SU-DHL-6 (cell line): ENCODE data around the gene C6orf89.

ENCODE experiments used
- H2AFZ ChIP-seq: fragments of 200-600 bp; sonication (generic); 2 replicates; pipeline ENCODE4 v1.6.1; 2014; ENCODE audit warnings: low read depth, mild to moderate bottlenecking, moderate library complexity, mixed read lengths, antibody characterized with exemption, low read length; ENCODE audit not compliant: severe bottlenecking
- H3F3A ChIP-seq: fragments of 200-600 bp; shearing (Covaris generic); 2 replicates; pipeline ENCODE4 v1.6.0; 2016; ENCODE audit warnings: antibody characterized with exemption, mild to moderate bottlenecking; ENCODE audit not compliant: insufficient read depth
- H3K27ac ChIP-seq: fragments of 200-600 bp; sonication (generic); 2 replicates; pipeline ENCODE4 v1.5.1; 2016; ENCODE audit warnings: low read depth, mild to moderate bottlenecking, low read length, moderate library complexity, mixed read lengths
- H3K27me3 ChIP-seq: fragments of 200-600 bp; sonication (generic), shearing (Covaris generic); 2 replicates; pipeline ENCODE4 v1.6.0; 2014; ENCODE audit warnings: mild to moderate bottlenecking, low read length
- H3K36me3 ChIP-seq: fragments of 200-600 bp; sonication (generic); 2 replicates; pipeline ENCODE4 v1.6.1; 2014; ENCODE audit warnings: mild to moderate bottlenecking, low read length, mixed read lengths
- H3K4me2 ChIP-seq: fragments of 300-600, 200-600 bp; shearing (Covaris generic), sonication (generic); 2 replicates; pipeline ENCODE4 v1.6.0; 2014; ENCODE audit warnings: low read length, low read depth, mild to moderate bottlenecking; ENCODE audit not compliant: poor library complexity, severe bottlenecking
- H3K4me3 ChIP-seq: fragments of 200-600 bp; sonication (generic); 2 replicates; pipeline ENCODE4 v1.5.1; 2014; ENCODE audit warnings: antibody characterized with exemption, low read length, mild to moderate bottlenecking, mixed read lengths; ENCODE audit not compliant: insufficient read depth, poor library complexity, severe bottlenecking
- H3K79me2 ChIP-seq: fragments of 200-600 bp; sonication (generic); 2 replicates; pipeline ENCODE4 v1.6.1; 2014; ENCODE audit warnings: mild to moderate bottlenecking, low read length, moderate library complexity; ENCODE audit not compliant: insufficient read depth
- H3K9ac ChIP-seq: fragments of 200-600 bp; sonication (generic); 2 replicates; pipeline ENCODE4 v1.7.0; 2014; ENCODE audit warnings: mild to moderate bottlenecking, low read length
- H3K9me2 ChIP-seq: fragments of 200-600 bp; sonication (generic); replicated peaks from 2 replicates; pipeline ENCODE4 v1.6.1; 2014; ENCODE audit warnings: low read length; ENCODE audit not compliant: insufficient read depth
- H3K9me3 ChIP-seq: fragments of 200-600 bp; sonication (generic); 2 replicates; pipeline ENCODE4 v1.6.1; 2014; ENCODE audit warnings: low read length, mixed read lengths; ENCODE audit not compliant: insufficient read depth
- H4K20me1 ChIP-seq: fragments of 200-600 bp; sonication (generic); 2 replicates; pipeline ENCODE4 v1.6.1; 2014; ENCODE audit warnings: low read depth, mild to moderate bottlenecking, antibody characterized with exemption, low read length, moderate library complexity, mixed read lengths
- CTCF ChIP-seq: fragments of 200-600 bp; sonication (generic); IDR thresholded peaks from one replicate; pipeline ENCODE4 v1.5.1; 2017; ENCODE audit warnings: antibody characterized with exemption, mild to moderate bottlenecking, low read length, moderate library complexity; ENCODE audit not compliant: insufficient read depth, poor library complexity, severe bottlenecking
- EZH2phosphoT487 ChIP-seq: fragments of 200-600 bp; sonication (generic), shearing (Covaris generic); conservative IDR thresholded peaks from 2 replicates; pipeline ENCODE4 v1.6.1; 2018; ENCODE audit warnings: mild to moderate bottlenecking, antibody characterized with exemption, low read length, moderate library complexity, mixed read lengths

Gene C6orf89

GRCh38 chr6:36969240-36969691 is 83.5 kb downstream of the C6orf89 start:
- Histone ChIP-seq H3K4me3 (no peak overlapping the region), H3K9ac (no peak overlapping the region), H3K4me2 (no peak overlapping the region), H3K27ac (no peak overlapping the region), H3K27me3 (no peaks in the 10 kb centered on the region), H3K9me2 (no peaks in the 10 kb centered on the region), H3K36me3 (peaks cover 11% of the 10 kb centered on the region; the same call in 1 of the 2 replicates), H4K20me1 (no peaks in the 10 kb centered on the region), H2AFZ (no peak overlapping the region), H3F3A (peaks cover 13% of the 10 kb centered on the region), H3K79me2 (no peaks in the 10 kb centered on the region), H3K9me3 (no peaks in the 10 kb centered on the region)
- no peak for TF ChIP-seq EZH2phosphoT487

- H3K9ac ChIP-seq, result no peak overlapping the region
These were observed 84.5 kb downstream of the C6orf89 start for GRCh38 chr6:36969988-36970891.

GRCh38 chr6:36970892-36971842 is 85.4 kb downstream of the C6orf89 start:
- no peaks in the 10 kb centered on the region for H4K20me1 ChIP-seq
- no peak overlapping the region for H2AFZ ChIP-seq
- no peak overlapping the region for H3K27ac ChIP-seq
- TF ChIP-seq CTCF (no peak), EZH2phosphoT487 (no peak)
- no peaks in the 10 kb centered on the region for H3K27me3 ChIP-seq
- no peak overlapping the region for H3K4me3 ChIP-seq
- peaks cover 6% of the 10 kb centered on the region for H3F3A ChIP-seq
- H3K36me3 ChIP-seq, result peaks cover 25% of the 10 kb centered on the region; the same call in 1 of the 2 replicates
- no peaks in the 10 kb centered on the region for H3K9me2 ChIP-seq
- no peak overlapping the region for H3K9ac ChIP-seq
- H3K9me3 ChIP-seq, result no peaks in the 10 kb centered on the region
- H3K4me2 ChIP-seq, result no peak overlapping the region
- H3K79me2 ChIP-seq, result no peaks in the 10 kb centered on the region

More at GRCh38 chr6:36969988-36970891, 84.5 kb downstream of the C6orf89 start:
- Histone ChIP-seq H2AFZ (no peak overlapping the region), H3K4me3 (no peak overlapping the region), H3K4me2 (no peak overlapping the region), H3K79me2 (no peaks in the 10 kb centered on the region), H3K36me3 (peaks cover 21% of the 10 kb centered on the region; the same call in 1 of the 2 replicates), H3K9me2 (no peaks in the 10 kb centered on the region), H3K27me3 (no peaks in the 10 kb centered on the region), H3F3A (peaks cover 13% of the 10 kb centered on the region), H3K27ac (no peak overlapping the region), H4K20me1 (no peaks in the 10 kb centered on the region), H3K9me3 (no peaks in the 10 kb centered on the region)
- no peak for TF ChIP-seq CTCF
- no peak for TF ChIP-seq EZH2phosphoT487
